ENCODE results near the gene IFIT3. TPM values are rescaled to one million over a fixed set of nuclear protein-coding genes. Genes with fewer than 3 reads are reported as not detected.
"Not testable (repeated sequence)": the region's sequence is repeated elsewhere in the genome, so short reads cannot be mapped to it uniquely, and the experiment has no call there.

IFIT3 gene
- total RNA-seq, 5 donors from 2014 or later (not counting 1 experiment from before 2014, with no cell fraction given): 2.3 to 4.4 (median 3.9) TPM

DNA sequence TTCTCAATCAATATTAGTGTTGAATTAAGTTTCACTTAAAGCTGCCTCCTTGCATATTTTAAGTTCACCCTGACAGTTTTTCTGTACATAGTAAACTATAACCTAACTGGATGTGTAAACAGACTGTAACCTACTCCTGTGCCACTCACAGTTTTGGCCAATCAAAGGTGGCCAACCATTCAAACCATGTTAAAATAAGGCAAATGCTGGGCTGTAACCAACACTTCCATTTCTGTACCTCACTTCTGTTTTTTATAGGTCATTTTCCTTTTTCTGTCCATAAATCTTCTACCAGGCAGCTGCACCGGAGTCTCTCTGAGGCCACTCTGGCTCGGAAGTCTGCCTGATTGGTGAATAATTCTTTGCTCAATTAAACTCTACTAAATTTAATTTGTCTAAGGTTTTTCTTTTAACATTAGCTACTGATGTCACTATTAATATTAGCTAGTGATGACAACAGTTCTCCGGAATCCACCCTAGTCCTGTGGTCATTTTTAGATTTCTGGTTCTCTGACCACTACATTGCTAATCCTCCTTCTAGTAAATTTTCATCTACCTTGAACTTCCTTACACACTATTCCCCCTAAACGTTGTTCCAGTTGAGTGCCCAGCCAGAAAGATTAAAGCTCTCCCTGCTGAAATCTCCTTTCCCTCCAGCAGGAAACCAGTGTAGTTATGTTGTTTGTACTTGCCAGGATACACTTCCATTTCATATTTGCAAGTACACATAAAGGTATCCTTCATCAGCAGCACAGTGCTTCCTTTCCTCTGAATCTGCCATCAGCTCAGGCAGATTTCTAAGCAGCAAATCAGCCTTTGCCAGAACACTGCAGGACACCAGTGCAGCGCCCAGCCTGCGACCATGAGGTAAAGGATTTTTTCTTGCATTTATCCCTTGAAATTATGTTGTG, 44.5 kb upstream of the IFIT3 start:
- CTCF ChIA-PET: no interaction called here
- Mint-ChIP-seq H3K27me3 (peaks cover 0 to 4% of the 10 kb centered on the region in 2 donors), H3K27ac (no peak overlapping the region), H3K4me1 (no peaks in the 10 kb centered on the region), H3K4me3 (no peak overlapping the region), H3K36me3 (no peaks in the 10 kb centered on the region), H3K9me3 (no peaks in the 10 kb centered on the region)
- DNase-seq (no peak), ATAC-seq (replicated peaks in 1 of 4) (no peak)
- WGBS (ENCODE audit: insufficient coverage): 85% methylated on average over 2 of the region's 6 CpGs
- H3K36me3 ChIP-seq (ENCODE audit: control insufficient read depth in 2 of 2, extremely low read depth in 1 of 2, insufficient read depth in 1 of 2, low read length in 1 of 2): no peaks in the 10 kb centered on the region
- POLR2A ChIA-PET: no interaction called here
- H3K4me1 ChIP-seq (ENCODE audit: control insufficient read depth in 1 of 2, extremely low read depth in 1 of 2, insufficient read depth in 2 of 2, low read length in 2 of 2): no peaks in the 10 kb centered on the region
- no peak overlapping the region for H3K4me3 ChIP-seq (ENCODE audit: control insufficient read depth in 1 of 2, extremely low read depth in 1 of 2, low read length in 1 of 2)
- H3K27me3 ChIP-seq (replicated peaks in 1 of 2; ENCODE audit: control insufficient read depth in 2 of 2, extremely low read depth in 1 of 2, insufficient read depth in 2 of 2, low read length in 1 of 2): peaks cover 0 to 4% of the 10 kb centered on the region in 2 experiments
- H3K9me3 ChIP-seq: no peaks in the 10 kb centered on the region
- H3K27ac ChIP-seq (ENCODE audit: low read length): no peak overlapping the region

DNA sequence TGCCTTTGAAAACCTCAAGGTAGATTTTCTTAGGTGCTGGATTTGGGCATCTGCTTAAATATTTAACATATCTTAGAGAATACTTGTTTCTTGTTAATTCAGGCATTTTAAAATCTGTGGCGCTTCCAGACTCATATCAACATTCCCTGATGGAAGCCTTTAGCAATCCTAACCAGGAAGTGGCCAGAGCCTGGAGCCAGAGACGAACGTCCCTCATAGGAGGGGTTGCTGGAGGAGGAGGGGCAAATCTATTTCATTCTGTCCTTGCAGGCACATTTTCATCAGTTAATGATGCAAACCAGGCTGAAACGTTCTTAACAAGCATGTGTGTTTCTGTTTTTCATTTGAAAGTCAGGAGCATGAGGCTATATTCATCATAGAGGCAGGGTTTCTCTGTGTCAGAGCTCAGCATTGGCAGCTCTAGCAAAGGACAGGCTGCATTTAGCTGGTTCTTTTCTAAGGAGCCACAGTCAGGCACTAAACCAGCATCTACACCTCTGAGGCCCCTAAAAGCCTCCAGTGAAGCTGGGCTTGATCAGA, 43.8 kb upstream of the IFIT3 start:
- Mint-ChIP-seq H3K4me1 (no peaks in the 10 kb centered on the region), H3K4me3 (no peak overlapping the region), H3K27ac (no peak overlapping the region), H3K27me3 (peaks cover 0 to 4% of the 10 kb centered on the region in 2 donors), H3K36me3 (no peaks in the 10 kb centered on the region), H3K9me3 (no peaks in the 10 kb centered on the region)
- WGBS (ENCODE audit: insufficient coverage): 36% methylated on average over 1 of the region's 4 CpGs
- ATAC-seq (replicated peaks in 1 of 4) (no peak), DNase-seq (no peak)
- Histone ChIP-seq H3K9me3 (no peaks in the 10 kb centered on the region), H3K4me1 (ENCODE audit: control insufficient read depth in 1 of 2, extremely low read depth in 1 of 2, insufficient read depth in 2 of 2, low read length in 2 of 2) (no peaks in the 10 kb centered on the region), H3K36me3 (ENCODE audit: control insufficient read depth in 2 of 2, extremely low read depth in 1 of 2, insufficient read depth in 1 of 2, low read length in 1 of 2) (no peaks in the 10 kb centered on the region), H3K4me3 (ENCODE audit: control insufficient read depth in 1 of 2, extremely low read depth in 1 of 2, low read length in 1 of 2) (no peak overlapping the region), H3K27me3 (replicated peaks in 1 of 2; ENCODE audit: control insufficient read depth in 2 of 2, extremely low read depth in 1 of 2, insufficient read depth in 2 of 2, low read length in 1 of 2) (peaks cover 0 to 4% of the 10 kb centered on the region in 2 experiments), H3K27ac (ENCODE audit: low read length) (no peak overlapping the region)
- POLR2A ChIA-PET: no interaction called here
- CTCF ChIA-PET: no interaction called here

DNA sequence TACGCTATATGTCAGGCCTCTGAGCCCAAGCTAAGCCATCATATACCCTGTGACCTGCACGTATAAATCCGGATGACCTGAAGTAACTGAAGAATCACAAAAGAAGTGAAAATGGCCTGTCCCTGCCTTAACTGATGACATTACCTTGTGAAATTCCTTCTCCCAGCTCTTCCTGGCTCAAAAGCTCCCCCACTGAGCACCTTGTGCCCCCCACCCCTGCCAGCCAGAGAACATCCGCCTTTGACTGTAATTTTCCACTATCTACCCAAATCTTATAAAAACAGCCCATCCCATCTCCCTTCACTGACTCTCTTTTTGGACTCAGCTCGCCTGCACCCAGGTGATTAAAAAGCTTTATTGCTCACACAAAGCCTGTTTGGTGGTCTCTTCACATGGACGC, 43.1 kb upstream of the IFIT3 start:
- H3K27me3 ChIP-seq (replicated peaks in 1 of 2; ENCODE audit: control insufficient read depth in 2 of 2, extremely low read depth in 1 of 2, insufficient read depth in 2 of 2, low read length in 1 of 2); H3K4me3 Mint-ChIP-seq; H3K4me3 ChIP-seq (ENCODE audit: control insufficient read depth in 1 of 2, extremely low read depth in 1 of 2, low read length in 1 of 2); H3K27ac ChIP-seq (ENCODE audit: low read length); H3K36me3 Mint-ChIP-seq; H3K4me1 Mint-ChIP-seq; POLR2A ChIA-PET; H3K36me3 ChIP-seq (ENCODE audit: control insufficient read depth in 2 of 2, extremely low read depth in 1 of 2, insufficient read depth in 1 of 2, low read length in 1 of 2); H3K9me3 Mint-ChIP-seq; H3K4me1 ChIP-seq (ENCODE audit: control insufficient read depth in 1 of 2, extremely low read depth in 1 of 2, insufficient read depth in 2 of 2, low read length in 2 of 2); DNase-seq; ATAC-seq (replicated peaks in 1 of 4); H3K27ac Mint-ChIP-seq; H3K9me3 ChIP-seq; CTCF ChIA-PET; H3K27me3 Mint-ChIP-seq: not testable (repeated sequence)
- 88% methylated on average over 4 of the region's 6 CpGs for WGBS (ENCODE audit: insufficient coverage)

DNA sequence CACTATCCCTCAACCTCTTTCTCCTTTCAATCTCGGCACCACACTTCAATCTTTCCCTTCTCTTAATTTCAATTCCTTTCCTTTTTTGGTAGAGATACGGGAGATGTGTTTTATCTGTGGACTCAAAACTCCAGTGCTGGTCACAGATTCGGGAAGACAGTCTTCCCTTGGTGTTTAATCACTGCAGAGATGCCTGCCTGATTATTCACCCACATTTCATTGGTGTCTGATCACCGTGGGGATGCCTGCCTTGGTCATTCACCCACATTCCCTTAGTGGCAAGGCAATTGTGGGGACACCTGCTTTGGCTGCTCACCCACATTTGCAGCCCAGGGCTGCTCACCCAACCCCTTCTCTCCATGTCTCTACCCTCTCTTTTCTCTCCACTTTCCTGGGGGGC, 42.5 kb upstream of the IFIT3 start:
- H3K4me1 ChIP-seq (ENCODE audit: control insufficient read depth in 1 of 2, extremely low read depth in 1 of 2, insufficient read depth in 2 of 2, low read length in 2 of 2); H3K27ac ChIP-seq (ENCODE audit: low read length); ATAC-seq (replicated peaks in 1 of 4); DNase-seq; H3K4me3 Mint-ChIP-seq; H3K9me3 ChIP-seq; H3K4me3 ChIP-seq (ENCODE audit: control insufficient read depth in 1 of 2, extremely low read depth in 1 of 2, low read length in 1 of 2); H3K36me3 Mint-ChIP-seq; H3K27me3 ChIP-seq (replicated peaks in 1 of 2; ENCODE audit: control insufficient read depth in 2 of 2, extremely low read depth in 1 of 2, insufficient read depth in 2 of 2, low read length in 1 of 2); H3K4me1 Mint-ChIP-seq; CTCF ChIA-PET; H3K9me3 Mint-ChIP-seq; H3K27me3 Mint-ChIP-seq; H3K36me3 ChIP-seq (ENCODE audit: control insufficient read depth in 2 of 2, extremely low read depth in 1 of 2, insufficient read depth in 1 of 2, low read length in 1 of 2); H3K27ac Mint-ChIP-seq; POLR2A ChIA-PET: not testable (repeated sequence)
- WGBS (ENCODE audit: insufficient coverage): 72% methylated on average over 2 of the region's 4 CpGs

DNA sequence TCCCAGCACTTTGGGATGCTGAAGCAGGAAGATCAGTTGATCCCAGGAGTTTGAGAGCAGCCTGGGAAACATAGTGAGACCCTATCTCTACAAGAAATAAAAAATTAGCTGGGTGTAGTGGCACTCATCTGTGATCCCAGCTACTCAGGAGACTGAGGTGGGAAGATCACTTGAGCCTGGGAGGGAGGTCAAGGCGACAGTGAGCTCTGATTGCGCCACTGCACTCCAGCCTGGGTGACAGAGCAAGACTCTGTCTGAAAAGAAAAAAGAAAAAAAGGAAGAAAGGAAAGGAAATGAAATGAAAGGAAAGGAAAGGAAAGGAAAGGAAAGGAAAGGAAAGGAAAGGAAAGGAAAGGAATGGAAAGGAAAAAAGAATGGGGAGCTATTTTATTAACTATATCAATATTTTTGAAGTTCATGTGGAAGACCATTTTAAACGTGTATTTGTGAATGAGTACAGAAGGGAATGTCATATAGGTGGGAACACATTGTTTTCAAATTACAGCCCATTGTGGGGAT, 33.0 kb upstream of the IFIT3 start:
- WGBS (ENCODE audit: insufficient coverage): no CpG with 5 or more reads among the region's 3 CpGs
- H3K4me3 ChIP-seq (ENCODE audit: control insufficient read depth in 1 of 2, extremely low read depth in 1 of 2, low read length in 1 of 2): no peak overlapping the region
- H3K36me3 ChIP-seq (ENCODE audit: control insufficient read depth in 2 of 2, extremely low read depth in 1 of 2, insufficient read depth in 1 of 2, low read length in 1 of 2): no peaks in the 10 kb centered on the region
- peaks cover 7 to 10% (median 8%) of the 10 kb centered on the region in 3 donors for H3K9me3 Mint-ChIP-seq
- H3K27me3 ChIP-seq (replicated peaks in 1 of 2; ENCODE audit: control insufficient read depth in 2 of 2, extremely low read depth in 1 of 2, insufficient read depth in 2 of 2, low read length in 1 of 2): no peaks in the 10 kb centered on the region
- peak overlapping the region in 1 of 2 donors; percentile 62 for H3K27ac Mint-ChIP-seq
- POLR2A ChIA-PET: no interaction called here
- H3K36me3 Mint-ChIP-seq: peaks cover 7% of the 10 kb centered on the region
- no peaks in the 10 kb centered on the region for H3K27me3 Mint-ChIP-seq
- no peaks in the 10 kb centered on the region for H3K4me1 ChIP-seq (ENCODE audit: control insufficient read depth in 1 of 2, extremely low read depth in 1 of 2, insufficient read depth in 2 of 2, low read length in 2 of 2)
- H3K4me1 Mint-ChIP-seq: peaks cover 6 to 37% (median 13%) of the 10 kb centered on the region in 3 donors
- CTCF ChIA-PET: interaction anchor here (0.7 kb wide), 3 partner anchors 36 to 377 kb away, joined by 3 to 7 read pairs (median 6); no protein-coding TSS in a partner anchor
- H3K4me3 Mint-ChIP-seq: no peak overlapping the region
- DNase-seq: no peak
- H3K27ac ChIP-seq (ENCODE audit: low read length): no peak overlapping the region
- no peaks in the 10 kb centered on the region for H3K9me3 ChIP-seq
- no peak for ATAC-seq (replicated peaks in 1 of 4)

DNA sequence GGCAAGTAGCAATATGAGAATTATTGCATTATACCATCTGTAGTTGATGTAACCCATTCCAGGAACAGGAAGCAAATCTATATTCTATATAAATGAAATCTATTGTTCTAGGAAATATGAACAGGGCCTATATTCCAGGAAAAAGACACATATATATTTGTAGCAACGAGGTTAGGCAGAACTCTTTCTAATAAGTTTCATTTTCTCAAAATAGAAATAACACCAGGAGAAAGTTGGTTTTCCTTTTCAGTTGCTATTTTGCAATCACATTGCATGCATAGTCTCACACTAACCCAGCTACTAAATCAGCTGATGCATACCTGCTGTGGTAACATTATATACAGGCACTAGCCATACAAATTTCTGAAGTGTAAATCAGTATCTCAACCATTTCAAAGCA, 32.2 kb upstream of the IFIT3 start:
- ATAC-seq (replicated peaks in 1 of 4): no peak
- no peaks in the 10 kb centered on the region for H3K36me3 ChIP-seq (ENCODE audit: control insufficient read depth in 2 of 2, extremely low read depth in 1 of 2, insufficient read depth in 1 of 2, low read length in 1 of 2)
- H3K9me3 ChIP-seq: no peaks in the 10 kb centered on the region
- Mint-ChIP-seq H3K9me3 (peaks cover 7 to 10% (median 8%) of the 10 kb centered on the region in 3 donors), H3K4me1 (peaks cover 10 to 42% (median 13%) of the 10 kb centered on the region in 3 donors), H3K27me3 (no peaks in the 10 kb centered on the region), H3K27ac (no peak overlapping the region), H3K36me3 (peaks cover 7% of the 10 kb centered on the region), H3K4me3 (no peak overlapping the region)
- no peaks in the 10 kb centered on the region for H3K27me3 ChIP-seq (replicated peaks in 1 of 2; ENCODE audit: control insufficient read depth in 2 of 2, extremely low read depth in 1 of 2, insufficient read depth in 2 of 2, low read length in 1 of 2)
- H3K4me1 ChIP-seq (ENCODE audit: control insufficient read depth in 1 of 2, extremely low read depth in 1 of 2, insufficient read depth in 2 of 2, low read length in 2 of 2): peaks cover 0 to under 1% of the 10 kb centered on the region in 2 experiments
- H3K4me3 ChIP-seq (ENCODE audit: control insufficient read depth in 1 of 2, extremely low read depth in 1 of 2, low read length in 1 of 2): no peak overlapping the region
- POLR2A ChIA-PET: interaction anchor here in 1 of 2 donors (0.7 kb wide), 1 partner anchor 45 kb away, joined by 5 read pairs; no protein-coding TSS in a partner anchor
- WGBS (ENCODE audit: insufficient coverage): no CpG with 5 or more reads among the region's 1 CpG
- DNase-seq: no peak
- no peak overlapping the region for H3K27ac ChIP-seq (ENCODE audit: low read length)
- CTCF ChIA-PET: interaction anchor here in 1 of 2 donors (0.7 kb wide), 1 partner anchor 91 kb away, joined by 7 read pairs; no protein-coding TSS in a partner anchor

All from T-cell (primary cell).